KBM-7 (cell line): Measurements from ENCODE around the gene STAB1.
A peak's percentile ranks its signal among the peaks of the same experiment; 100 is the strongest.

Experiments used
- DNase-seq: peaks from one replicate; pipeline ENCODE4 v3.0.0-alpha.2; 2015
- in situ Hi-C: fragments of 300-500 bp; cut with MboI; formaldehyde crosslinking; loops from 2 replicates; pipeline ENCODE4 v1.14.3; 2020; ENCODE audit warnings: low sequenced_read_pairs, low pct_unique_long_range_greater_than_20kb, mixed read lengths

STAB1 gene

GRCh38 chr3:52456169-52456799 lies 38.9 kb upstream of the STAB1 start:
- in situ Hi-C loops = no loop called here
- DNase-seq = no peak

GRCh38 chr3:52456800-52457183 lies 38.3 kb upstream of the STAB1 start:
- no peak for DNase-seq
- in situ Hi-C loops = no loop called here

DNA sequence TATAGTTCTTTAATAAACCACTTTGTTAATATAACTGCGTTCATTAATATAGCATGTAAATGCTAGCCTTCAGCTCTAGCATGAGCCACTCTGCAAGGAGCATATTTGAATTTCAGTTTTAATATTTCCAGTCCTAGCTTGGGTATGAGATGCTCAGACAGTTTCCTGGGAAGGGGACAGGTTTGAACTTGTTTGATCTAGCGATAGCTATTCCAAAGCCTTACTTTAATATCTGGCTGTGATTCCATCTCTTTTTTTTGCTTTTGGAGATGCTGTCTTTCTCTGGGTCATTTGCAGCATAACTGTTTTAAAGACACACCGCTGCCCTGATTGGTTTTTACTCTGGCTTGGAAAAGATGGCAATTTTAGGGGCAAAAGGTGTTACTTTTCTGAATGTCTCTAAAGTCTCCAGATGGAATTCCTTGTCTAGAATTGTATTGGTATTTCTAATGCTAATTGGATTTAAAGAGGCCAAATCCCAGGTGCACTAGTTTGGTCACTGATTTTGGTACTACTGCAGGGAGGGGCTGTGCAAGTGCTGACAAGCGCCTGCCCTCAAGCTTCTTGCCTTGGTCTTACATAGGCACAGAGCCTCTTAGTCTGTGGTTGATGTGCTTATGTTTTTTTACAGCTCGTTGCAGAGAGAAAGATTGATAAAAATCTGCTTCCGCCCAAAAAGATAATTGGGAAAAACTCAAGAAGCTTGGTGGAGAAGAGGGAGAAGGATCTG lies 36.9 kb upstream of the STAB1 start:
- no peak for DNase-seq
- in situ Hi-C loops = no loop called here

- no peak for DNase-seq
- in situ Hi-C loops = no loop called here
Measured at GRCh38 chr3:52458770-52459545, 36.2 kb upstream of the STAB1 start.

GRCh38 chr3:52461874-52462273 lies 33.3 kb upstream of the STAB1 start:
- no peak for DNase-seq
- in situ Hi-C loops = no loop called here

- in situ Hi-C loops = no loop called here
- DNase-seq = no peak
Measured at GRCh38 chr3:52463416-52463815, 31.7 kb upstream of the STAB1 start.

DNA sequence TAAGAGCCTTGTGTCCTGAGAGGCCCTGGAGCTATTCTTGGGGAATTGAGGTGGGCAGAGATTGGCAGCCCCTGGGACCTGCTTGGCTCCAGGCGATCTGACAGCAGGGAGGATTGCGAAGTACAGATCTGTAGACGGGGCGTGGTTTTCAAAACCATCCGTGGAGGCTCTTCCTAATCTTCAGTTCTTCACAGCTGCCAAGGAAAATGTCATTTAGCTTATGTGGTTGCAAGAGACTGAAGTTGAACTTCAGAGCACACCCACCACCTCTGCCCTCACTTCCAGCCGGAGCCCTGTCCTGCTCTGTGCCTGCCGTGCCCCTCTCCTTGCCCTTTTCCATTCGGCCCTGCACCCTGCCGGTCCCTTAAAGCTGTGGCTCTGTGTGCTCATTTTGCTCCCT lies 26.8 kb upstream of the STAB1 start:
- no peak for DNase-seq
- in situ Hi-C loops = no loop called here

DNA sequence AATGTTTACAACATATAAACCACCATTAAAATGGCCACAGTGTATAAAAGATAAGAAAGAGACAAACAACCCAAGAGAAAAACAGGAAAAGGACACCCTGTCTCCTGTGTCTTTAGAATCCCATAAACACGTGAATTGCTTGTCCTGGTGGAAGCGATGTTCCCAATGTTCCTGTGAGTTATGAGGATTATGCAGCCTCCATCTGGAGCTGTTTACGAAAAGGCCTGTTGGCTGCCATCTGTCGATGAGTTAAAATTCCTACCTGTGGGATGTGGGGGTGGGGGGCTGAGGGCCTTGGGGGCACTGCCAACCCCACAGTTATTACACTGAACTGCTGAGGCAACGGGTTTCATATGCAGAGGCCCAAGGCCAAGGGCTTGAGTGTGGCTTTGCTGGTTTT lies 26.1 kb upstream of the STAB1 start:
- in situ Hi-C loops = no loop called here
- DNase-seq = no peak

GRCh38 chr3:52470920-52471319 lies 24.2 kb upstream of the STAB1 start:
- DNase-seq = no peak
- in situ Hi-C loops = no loop called here

DNA sequence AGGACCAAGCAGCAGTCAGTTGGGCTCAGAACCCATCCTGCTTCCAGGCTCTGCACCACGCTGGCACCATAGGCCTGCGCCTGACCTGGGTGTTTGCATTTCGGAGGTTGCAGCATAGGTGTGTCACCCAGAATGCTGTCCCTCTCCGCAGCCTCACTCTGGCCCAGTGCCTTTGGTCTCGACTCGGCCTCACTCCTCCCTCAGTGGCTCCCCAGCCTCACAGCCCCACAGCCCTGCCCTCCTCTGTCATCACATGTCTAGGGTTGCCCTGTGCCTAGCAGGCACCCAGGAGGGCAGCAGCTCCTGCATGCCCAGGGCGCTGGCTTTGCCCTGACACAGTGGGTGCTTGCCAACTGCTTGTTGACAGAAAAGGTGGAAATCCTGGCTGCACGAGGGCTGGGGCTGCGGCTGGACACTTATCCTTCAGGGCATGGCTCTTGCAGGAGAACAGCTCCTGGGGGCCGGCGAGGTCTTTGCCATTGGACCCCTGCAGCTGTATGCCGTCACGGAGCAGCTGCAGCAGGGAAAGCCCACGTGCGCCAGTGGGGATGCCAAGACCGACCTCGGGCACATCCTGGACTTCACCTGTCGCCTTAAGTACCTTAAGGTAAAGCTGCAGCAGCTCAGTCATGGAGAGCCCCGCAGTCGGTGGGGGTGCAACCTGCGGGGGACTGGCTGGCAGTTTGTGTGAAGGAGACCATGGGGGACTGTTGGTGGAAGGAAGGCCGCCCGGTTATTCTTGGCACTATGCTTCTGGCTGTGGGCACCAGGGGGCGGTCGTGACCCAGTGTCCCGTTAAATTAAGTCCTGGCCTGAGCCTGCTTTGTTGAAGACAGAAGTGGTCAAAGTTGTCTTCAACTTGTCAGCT lies 23.5 kb upstream of the STAB1 start:
- DNase-seq = peak; percentile 77
- in situ Hi-C loops = no loop called here

DNA sequence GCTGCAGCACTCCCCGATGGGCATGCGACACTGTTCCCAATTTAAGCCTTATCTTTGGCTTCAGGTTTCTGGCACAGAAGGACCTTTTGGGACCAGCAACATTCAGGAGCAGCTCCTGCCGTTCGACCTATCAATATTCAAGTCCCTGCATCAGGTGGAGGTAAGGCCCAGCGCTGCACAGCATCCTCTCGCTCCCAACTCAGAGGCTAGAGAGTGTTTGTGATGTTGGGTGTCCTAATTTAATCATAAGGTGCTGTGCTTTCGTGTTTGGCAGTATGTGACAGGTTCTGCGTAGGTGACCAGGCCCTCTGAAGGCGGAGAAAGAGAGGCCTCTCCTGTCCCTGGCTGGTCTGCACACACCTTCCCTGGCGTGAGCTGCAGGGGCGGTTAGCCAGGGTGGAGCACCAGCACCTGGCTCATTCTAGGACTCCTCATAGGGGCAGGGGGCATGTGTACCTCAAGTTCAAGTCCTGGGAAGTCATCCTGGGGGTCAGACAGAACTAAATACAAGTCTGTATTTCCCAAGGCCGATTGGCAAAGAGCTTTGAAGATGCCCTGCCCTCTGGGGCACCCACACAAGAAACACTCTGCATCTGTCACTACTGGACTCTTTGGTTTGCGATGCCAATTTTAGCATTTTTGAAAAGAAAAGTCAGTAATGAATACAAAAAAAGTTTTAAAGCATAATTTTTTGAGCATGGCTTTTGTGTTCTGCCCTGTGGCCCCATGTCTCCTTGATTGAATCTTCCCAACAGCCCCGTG lies 22.7 kb upstream of the STAB1 start:
- in situ Hi-C loops = no loop called here
- no peak for DNase-seq

DNA sequence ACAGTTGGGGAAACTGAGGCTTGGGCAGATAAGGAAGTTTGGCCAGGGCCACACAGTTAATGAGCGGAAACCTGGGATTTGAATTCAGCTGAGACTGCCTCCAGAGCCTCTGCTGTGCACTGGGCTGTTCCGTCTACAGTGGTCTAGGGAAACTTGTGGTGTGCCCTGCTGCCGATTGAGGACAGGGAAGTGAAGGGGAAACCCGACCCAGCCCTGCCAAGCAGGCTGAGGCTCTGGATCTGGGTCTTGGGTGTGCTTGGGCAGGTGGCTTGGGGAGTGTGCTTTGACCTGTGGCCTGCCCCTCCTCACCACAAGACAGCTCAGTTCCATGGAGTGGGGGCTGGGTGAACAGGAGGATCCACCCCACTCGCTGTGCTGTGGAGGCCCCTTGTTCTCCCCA lies 22.1 kb upstream of the STAB1 start:
- no peak for DNase-seq
- in situ Hi-C loops = no loop called here

- no peak for DNase-seq
- in situ Hi-C loops = no loop called here
Measured at GRCh38 chr3:52477076-52477795, 17.9 kb upstream of the STAB1 start.

DNA sequence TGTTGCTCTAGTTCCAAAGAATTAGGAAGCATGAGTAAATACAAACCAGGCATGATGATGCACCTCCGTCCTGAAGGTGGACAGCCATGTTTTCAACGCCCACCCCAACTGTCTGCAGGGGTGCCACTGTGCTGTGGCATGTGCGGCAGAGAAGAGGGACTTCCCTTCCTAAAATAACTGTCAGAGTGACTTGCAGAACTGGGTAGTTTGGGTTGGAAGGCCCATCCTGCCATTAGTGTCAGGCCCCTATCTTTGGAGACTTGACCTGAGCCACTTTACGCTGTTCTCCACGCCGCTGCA lies 17.4 kb upstream of the STAB1 start:
- in situ Hi-C loops = no loop called here
- no peak for DNase-seq

- in situ Hi-C loops = no loop called here
- DNase-seq = no peak
Measured at GRCh38 chr3:52479037-52479876, 15.9 kb upstream of the STAB1 start.

DNA sequence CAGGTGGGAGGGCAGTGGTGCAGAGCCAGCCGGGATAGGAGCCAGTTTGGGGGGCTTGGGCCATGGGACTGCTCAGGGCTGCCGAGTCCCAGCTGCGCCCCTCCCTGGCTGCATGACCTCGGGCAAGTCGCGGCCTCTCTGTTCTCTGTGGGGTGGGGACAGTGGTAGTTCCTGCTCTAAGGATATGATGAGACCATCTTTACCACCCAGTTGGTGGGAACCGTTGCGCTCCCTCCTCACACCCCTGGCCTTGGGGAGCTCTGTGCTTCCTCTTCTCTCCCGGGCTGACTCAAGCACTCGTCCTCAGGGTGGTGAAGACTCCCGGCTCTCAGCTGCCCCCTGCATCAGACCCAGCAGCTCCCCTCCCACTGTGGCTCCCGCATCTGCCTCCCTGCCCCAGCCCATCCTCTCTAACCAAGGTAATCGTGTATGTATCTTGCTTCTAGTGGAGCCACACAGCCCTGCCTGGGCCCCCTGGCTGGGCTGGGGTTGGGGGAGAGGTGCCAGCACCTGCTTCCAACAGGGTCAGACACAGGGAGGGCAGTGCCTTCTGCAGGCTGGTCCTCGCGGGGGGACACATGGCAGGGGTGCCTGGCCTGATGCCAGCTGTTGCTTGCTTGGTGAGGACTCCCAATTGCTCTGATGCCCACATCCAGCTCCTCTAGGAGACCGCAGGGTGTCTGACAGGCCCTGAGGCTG lies 15.1 kb upstream of the STAB1 start:
- DNase-seq = no peak
- in situ Hi-C loops = no loop called here
